IMR-90 (cell line): Measurements from ENCODE around the gene CUL4A. TPM values are rescaled to one million over a fixed set of nuclear protein-coding genes. Genes with fewer than 3 reads are reported as not detected.
A peak's percentile ranks its signal among the peaks of the same experiment; 100 is the strongest.

Source experiments
- ATAC-seq: fragments of 200-7000 bp; cut with Tn5 transposase; 2 replicates; pipeline ENCODE4 v1.9.1; 2020; ENCODE audit warnings: low read depth, mild to moderate bottlenecking, moderate library complexity
- BruUV-seq: library from RNA; stranded (reverse); fragments of 400-500 nt; replicated peaks from 2 replicates; lab custom pipeline; 2021; lab: Mats Ljungman, UMichigan
- CTCF ChIA-PET: fragments of 300-600 bp; formaldehyde crosslinking; extraction: SDS; loops from one replicate; lab custom pipeline; 2021; ENCODE audit warnings: antibody characterized with exemption; lab: Yijun Ruan, JAX
- POLR2A ChIA-PET: fragments of 300-600 bp; sonication (Branson Sonifier 250); formaldehyde crosslinking; loops from one replicate; lab custom pipeline; 2022; ENCODE audit warnings: antibody characterized with exemption; ENCODE audit not compliant: unreplicated experiment; lab: Charles Lee
- DNase-seq: peaks from one replicate; pipeline ENCODE4 v3.0.0; 2013
- H2AFZ ChIP-seq: replicated peaks from 2 replicates; pipeline ENCODE3; 2013; ENCODE audit warnings: low read length, mild to moderate bottlenecking; ENCODE audit not compliant: poor library complexity
- H2AK5ac ChIP-seq: 2 replicates; pipeline ENCODE4 v1.6.1; 2013; ENCODE audit warnings: low read depth, low read length, inconsistent platforms
- H2AK9ac ChIP-seq: replicated peaks from 2 replicates; pipeline ENCODE3; 2013; ENCODE audit warnings: mild to moderate bottlenecking, low read depth, low read length, moderate library complexity; ENCODE audit not compliant: poor library complexity
- H2BK120ac ChIP-seq: 2 replicates; pipeline ENCODE4 v1.6.1; 2013; ENCODE audit warnings: low read depth, low read length, inconsistent platforms
- H2BK15ac ChIP-seq: 3 replicates; pipeline ENCODE4 v1.6.1; 2013; ENCODE audit warnings: low read depth, low read length, inconsistent platforms
- H2BK20ac ChIP-seq: 2 replicates; pipeline ENCODE4 v1.6.1; 2013; ENCODE audit warnings: low read depth, mild to moderate bottlenecking, inconsistent platforms, low read length, moderate library complexity
- H2BK5ac ChIP-seq: 2 replicates; pipeline ENCODE4 v1.6.1; 2013; ENCODE audit warnings: mild to moderate bottlenecking, low read depth, low read length, inconsistent platforms; ENCODE audit not compliant: poor library complexity, severe bottlenecking
- H3K14ac ChIP-seq: replicated peaks from 2 replicates; pipeline ENCODE4 v1.6.1; 2013; ENCODE audit warnings: low read depth, low read length, inconsistent platforms
- H3K18ac ChIP-seq: 2 replicates; pipeline ENCODE4 v1.6.1; 2013; ENCODE audit warnings: low read depth, low read length, control low read depth
- H3K23ac ChIP-seq: 2 replicates; pipeline ENCODE4 v1.6.1; 2013; ENCODE audit warnings: low read depth, low read length, inconsistent platforms
- H3K27ac ChIP-seq: 2 replicates; pipeline ENCODE4 v1.5.1; 2013; ENCODE audit warnings: mild to moderate bottlenecking, control low read depth, low read length; ENCODE audit not compliant: insufficient read depth
- H3K27me3 ChIP-seq: 2 replicates; pipeline ENCODE4 v1.6.1; 2013; ENCODE audit warnings: low read length; ENCODE audit not compliant: control insufficient read depth, insufficient read depth
- H3K36me3 ChIP-seq: 2 replicates; pipeline ENCODE4 v1.6.1; 2013; ENCODE audit warnings: low read length, mixed read lengths; ENCODE audit not compliant: control insufficient read depth, insufficient read depth
- H3K4ac ChIP-seq: 2 replicates; pipeline ENCODE4 v1.6.1; 2013; ENCODE audit warnings: low read depth, low read length, inconsistent platforms
- H3K4me1 ChIP-seq: 2 replicates; pipeline ENCODE4 v1.6.1; 2013; ENCODE audit warnings: low read length, mixed read lengths; ENCODE audit not compliant: control insufficient read depth, insufficient read depth
- H3K4me2 ChIP-seq: 2 replicates; pipeline ENCODE4 v1.6.1; 2013; ENCODE audit warnings: low read depth, mild to moderate bottlenecking, control low read depth, low read length, moderate library complexity
- H3K4me3 ChIP-seq: 2 replicates; pipeline ENCODE4 v1.5.1; 2013; ENCODE audit warnings: low read depth, mild to moderate bottlenecking, control low read depth, low read length, moderate library complexity; ENCODE audit not compliant: insufficient read depth
- H3K56ac ChIP-seq: 2 replicates; pipeline ENCODE4 v1.6.1; 2013; ENCODE audit warnings: low read length, inconsistent platforms; ENCODE audit not compliant: insufficient read depth; ENCODE audit errors: extremely low read depth
- H3K79me1 ChIP-seq, 2 experiments: 2 replicates each; pipeline ENCODE4 v1.6.1; 2013; ENCODE audit warnings: low read length in 2 of 2, inconsistent platforms in 1 of 2, low read depth in 1 of 2
- H3K9ac ChIP-seq: 2 replicates; pipeline ENCODE4 v1.6.1; 2013; ENCODE audit warnings: low read depth, low read length, control low read depth
- H3K9me1 ChIP-seq: 2 replicates; pipeline ENCODE4 v1.6.1; 2013; ENCODE audit warnings: low read length, inconsistent platforms; ENCODE audit not compliant: insufficient read depth
- H3K9me3 ChIP-seq: 2 replicates; pipeline ENCODE4 v1.6.1; 2013; ENCODE audit warnings: low read length; ENCODE audit not compliant: control insufficient read depth, insufficient read depth
- H4K20me1 ChIP-seq: 2 replicates; pipeline ENCODE4 v1.6.1; 2013; ENCODE audit warnings: low read length, inconsistent platforms; ENCODE audit not compliant: insufficient read depth
- H4K5ac ChIP-seq: 2 replicates; pipeline ENCODE4 v1.6.1; 2013; ENCODE audit warnings: mild to moderate bottlenecking, low read depth, low read length, control low read depth
- H4K8ac ChIP-seq, 2 experiments: 2 replicates each; pipeline ENCODE4 v1.6.1; 2013; ENCODE audit warnings: low read depth in 2 of 2, low read length in 2 of 2, control low read depth in 1 of 2, inconsistent platforms in 1 of 2
- H4K91ac ChIP-seq: 2 replicates; pipeline ENCODE4 v1.6.1; 2013; ENCODE audit warnings: low read depth, low read length, inconsistent platforms; ENCODE audit not compliant: insufficient read depth
- CHD1 ChIP-seq: IDR thresholded peaks from 2 replicates; pipeline ENCODE4 v1.6.1; 2012; ENCODE audit warnings: low read depth, low read length, improper control_type of control experiment
- FOS ChIP-seq: fragments of 150-350 bp; IDR thresholded peaks from 2 replicates; pipeline ENCODE4 v1.6.1; 2016; ENCODE audit warnings: low read depth, low read length
- RFX5 ChIP-seq: IDR thresholded peaks from 2 replicates; pipeline ENCODE4 v1.8.0; 2012; ENCODE audit warnings: low read depth, mild to moderate bottlenecking, low read length, moderate library complexity
- SMC3 ChIP-seq: fragments of 150-350 bp; IDR thresholded peaks from 2 replicates; pipeline ENCODE4 v1.6.1; 2016; ENCODE audit warnings: low read depth, mild to moderate bottlenecking, antibody characterized with exemption, low read length, moderate library complexity
- WGBS, 2 experiments: methylation state at CpG; one replicate each; pipeline versions ENCODE4 v1.1.5 to v1.1.7; 2013; ENCODE audit warnings: missing lambda C conversion rate in 2 of 2; ENCODE audit not compliant: insufficient read length in 1 of 2; ENCODE audit errors: extremely low coverage in 2 of 2; 5-methylcytosine and 5-hydroxymethylcytosine counted together
- dilution Hi-C: fragments of 300-500 bp; cut with HindIII; formaldehyde crosslinking; loops from one replicate; pipeline ENCODE4 v1.14.3; 2018; ENCODE audit warnings: low sequenced_read_pairs; ENCODE audit not compliant: unreplicated experiment
- in situ Hi-C: fragments of 300-500 bp; cut with MboI; formaldehyde crosslinking; loops from 3 replicates; pipeline ENCODE4 v1.14.3; 2019; ENCODE audit warnings: low sequenced_read_pairs, inconsistent platforms, mixed read lengths
- intact Hi-C: fragments of 100-400 bp; cut with micrococcal nuclease; formaldehyde crosslinking; loops from 2 replicates; pipeline ENCODE4 v1.10.0; 2022
- polyA plus RNA-seq, 3 experiments: library from polyadenylated mRNA; depleted of rRNA; stranded (reverse); fragments of >200 nt; gene quantifications; 2 replicates each; pipeline ENCODE4 v1.2.3, GENCODE V29; 2012; ENCODE audit warnings: low replicate concordance in 1 of 3
- total RNA-seq: library from RNA; depleted of rRNA; stranded (reverse); fragments of >200 nt; gene quantifications from 2 replicates; pipeline ENCODE4 v1.2.3, GENCODE V29; 2012
- TF ChIP-seq, protein P1 (sequence below): fragments of 150-350 bp; IDR thresholded peaks from 2 replicates; pipeline ENCODE4 v1.6.1; 2017; ENCODE audit warnings: mild to moderate bottlenecking, antibody characterized with exemption, low read length, low read depth

Gene CUL4A
- total and polyA plus RNA-seq, 2 of the 4 experiments (the other 2 are of a cell fraction) = 86.0 to 146 TPM

GRCh38 chr13:113202912-113203311 is 6.5 kb upstream of the CUL4A start:
- Histone ChIP-seq H3K79me1 (peaks cover 36 to 88% of the 10 kb centered on the region in 2 experiments; a peak in 3 of 4 replicates), H3K9me3 (no peaks in the 10 kb centered on the region), H3K4me3 (no peak overlapping the region), H3K9ac (peak overlapping the region; percentile 38; the same call in 1 of the 2 replicates), H3K27me3 (no peaks in the 10 kb centered on the region), H2BK5ac (peak overlapping the region; percentile 61), H3K4ac (peak overlapping the region; percentile 39; the same call in 1 of the 2 replicates), H3K14ac (peak overlapping the region; percentile 80), H4K91ac (peak overlapping the region; percentile 23), H2BK15ac (peak overlapping the region; percentile 67; the same call in 1 of the 3 replicates), H3K4me2 (no peak overlapping the region), H2AFZ (no peak overlapping the region), H4K8ac (peak overlapping the region in 1 of 2 experiments; percentile 32; a peak in 1 of 4 replicates), H3K4me1 (peaks cover 29% of the 10 kb centered on the region), H3K18ac (no peak overlapping the region), H3K23ac (peak overlapping the region; percentile 71; the same call in 1 of the 2 replicates), H4K20me1 (peaks cover 32% of the 10 kb centered on the region), H2BK120ac (peak overlapping the region; percentile 24), H3K36me3 (peaks cover 23% of the 10 kb centered on the region), H3K27ac (peak overlapping the region; percentile 45; the same call in 1 of the 2 replicates), H3K9me1 (peaks cover 33% of the 10 kb centered on the region), H2AK5ac (peak overlapping the region; percentile 63; the same call in 1 of the 2 replicates), H4K5ac (peak overlapping the region; percentile 53; the same call in 1 of the 2 replicates), H2AK9ac (no peak overlapping the region), H2BK20ac (peak overlapping the region; percentile 18; the same call in 1 of the 2 replicates), H3K56ac (no peak overlapping the region)
- dilution Hi-C loops = no loop called here
- DNase-seq (no peak), ATAC-seq (no peak)
- no CpG with 5 or more reads among the region's 4 CpGs for WGBS, 2 experiments
- POLR2A ChIA-PET = no interaction called here
- in situ Hi-C loops = no loop called here
- no TSS peak for BruUV-seq
- CTCF ChIA-PET = interaction anchor here (1.1 kb wide), 1 partner anchor 19 kb away, joined by 3 read pairs; no protein-coding TSS in a partner anchor
- intact Hi-C loops = no loop called here
- TF ChIP-seq FOS (no peak), RFX5 (no peak), CHD1 (no peak), SMC3 (no peak)
- TF ChIP-seq, protein P1, sequence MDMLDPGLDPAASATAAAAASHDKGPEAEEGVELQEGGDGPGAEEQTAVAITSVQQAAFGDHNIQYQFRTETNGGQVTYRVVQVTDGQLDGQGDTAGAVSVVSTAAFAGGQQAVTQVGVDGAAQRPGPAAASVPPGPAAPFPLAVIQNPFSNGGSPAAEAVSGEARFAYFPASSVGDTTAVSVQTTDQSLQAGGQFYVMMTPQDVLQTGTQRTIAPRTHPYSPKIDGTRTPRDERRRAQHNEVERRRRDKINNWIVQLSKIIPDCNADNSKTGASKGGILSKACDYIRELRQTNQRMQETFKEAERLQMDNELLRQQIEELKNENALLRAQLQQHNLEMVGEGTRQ = no peak
